GM12864 (cell line): ENCODE data around the gene ZNF567.
"Not testable (repeated sequence)": the region's sequence is repeated elsewhere in the genome, so short reads cannot be mapped to it uniquely, and the experiment has no call there.

Source experiments
- DNase-seq: peaks from one replicate; pipeline ENCODE4 v3.0.0-alpha.2; 2011; ENCODE audit warnings: low read depth
- H3K4me3 ChIP-seq: 2 replicates; pipeline ENCODE4 v1.5.1; 2011; ENCODE audit warnings: mild to moderate bottlenecking, low read depth, low read length, control low read depth
- CTCF ChIP-seq: IDR thresholded peaks from 2 replicates; pipeline ENCODE4 v1.5.1; 2011; ENCODE audit warnings: low read depth, mild to moderate bottlenecking, moderate library complexity, low read length, control low read depth, inconsistent platforms; ENCODE audit errors: missing control alignments

ZNF567 gene

DNA sequence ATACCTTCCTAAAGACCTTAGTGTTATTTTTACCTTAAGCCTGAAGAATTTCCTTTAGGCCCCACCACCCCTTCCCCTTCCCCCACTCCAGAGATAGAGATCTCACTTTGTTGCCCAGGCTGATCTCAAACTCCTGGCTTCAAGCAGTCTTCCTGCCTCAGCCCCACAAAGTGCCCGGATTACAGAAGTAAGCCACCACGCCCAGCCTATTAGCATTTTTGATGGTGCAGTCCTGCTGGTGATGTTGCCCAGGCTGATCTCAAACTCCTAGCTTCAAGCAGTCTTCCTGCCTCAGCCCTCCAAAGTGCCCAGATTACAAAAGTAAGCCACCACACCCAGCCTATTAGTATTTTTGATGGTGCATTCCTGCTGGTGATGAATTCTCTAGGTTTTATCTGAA lies 22.0 kb downstream of the ZNF567 start:
- no peak overlapping the region for H3K4me3 ChIP-seq
- DNase-seq: no peak
- no peak for TF ChIP-seq CTCF

DNA sequence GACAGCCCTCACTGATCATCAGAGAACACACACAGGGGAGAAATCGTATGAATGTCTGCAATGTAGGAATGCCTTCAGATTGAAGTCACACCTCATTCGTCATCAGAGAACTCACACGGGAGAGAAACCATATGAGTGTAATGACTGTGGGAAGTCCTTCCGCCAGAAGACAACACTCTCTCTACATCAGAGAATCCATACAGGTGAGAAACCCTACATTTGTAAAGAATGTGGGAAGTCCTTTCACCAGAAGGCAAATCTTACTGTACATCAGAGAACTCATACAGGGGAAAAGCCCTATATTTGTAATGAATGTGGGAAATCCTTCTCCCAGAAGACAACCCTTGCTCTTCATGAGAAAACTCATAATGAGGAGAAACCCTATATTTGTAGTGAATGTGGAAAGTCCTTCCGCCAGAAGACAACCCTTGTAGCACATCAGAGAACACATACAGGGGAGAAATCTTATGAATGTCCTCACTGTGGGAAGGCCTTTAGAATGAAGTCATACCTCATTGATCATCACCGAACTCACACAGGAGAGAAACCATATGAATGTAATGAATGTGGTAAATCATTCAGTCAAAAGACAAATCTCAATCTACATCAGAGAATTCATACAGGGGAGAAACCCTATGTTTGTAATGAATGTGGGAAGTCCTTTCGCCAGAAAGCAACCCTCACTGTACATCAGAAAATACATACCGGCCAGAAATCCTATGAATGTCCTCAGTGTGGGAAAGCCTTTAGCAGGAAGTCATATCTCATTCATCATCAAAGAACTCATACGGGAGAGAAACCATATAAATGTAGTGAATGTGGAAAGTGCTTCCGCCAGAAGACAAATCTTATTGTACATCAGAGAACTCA lies 32.5 kb downstream of the ZNF567 start:
- TF ChIP-seq CTCF: no peak
- no peak for DNase-seq
- H3K4me3 ChIP-seq: no peak overlapping the region

DNA sequence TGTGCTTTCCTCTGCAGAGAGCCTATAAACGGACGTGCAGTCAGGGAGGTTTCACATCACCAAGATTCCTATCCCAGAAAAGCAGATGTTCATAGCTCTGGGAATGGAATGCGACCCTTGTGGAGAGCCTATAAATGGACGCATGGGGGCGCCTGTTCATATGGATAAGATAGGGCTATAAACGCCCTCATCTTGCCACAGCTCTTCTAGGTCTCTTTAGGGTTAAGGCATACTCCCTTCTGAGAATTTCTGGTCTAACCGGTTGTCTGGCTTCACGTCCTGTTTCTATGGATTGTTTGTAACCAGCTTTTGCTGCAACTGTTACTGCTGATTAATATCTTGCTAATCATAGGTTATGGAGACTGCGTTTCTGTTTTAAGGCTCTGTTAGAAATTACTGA lies 48.8 kb downstream of the ZNF567 start:
- DNase-seq, H3K4me3 ChIP-seq: not testable (repeated sequence)

- no peak for DNase-seq
- H3K4me3 ChIP-seq: no peak overlapping the region
- TF ChIP-seq CTCF: no peak
Observed at GRCh38 chr19:36745870-36746269, 58.5 kb downstream of the ZNF567 start.

GRCh38 chr19:36747750-36748149 lies 60.3 kb downstream of the ZNF567 start:
- H3K4me3 ChIP-seq: no peak overlapping the region
- TF ChIP-seq CTCF: no peak
- DNase-seq: no peak

GRCh38 chr19:36748431-36749275 lies 61.2 kb downstream of the ZNF567 start:
- no peak overlapping the region for H3K4me3 ChIP-seq
- no peak for DNase-seq
- no peak for TF ChIP-seq CTCF

GRCh38 chr19:36749613-36750012 lies 62.2 kb downstream of the ZNF567 start:
- not testable (repeated sequence) for H3K4me3 ChIP-seq

More at GRCh38 chr19:36749613-36750012, 62.2 kb downstream of the ZNF567 start:
- DNase-seq: not testable (repeated sequence)
